Neural progenitor cell (in vitro differentiated cells): Measurements from ENCODE around the gene PTGDS.

Source experiments
- EZH2 ChIP-seq: fragments of 200-600 bp; sonication (generic); IDR thresholded peaks from 2 replicates; pipeline ENCODE4 v1.6.1; 2017; ENCODE audit warnings: antibody characterized with exemption, mild to moderate bottlenecking, moderate library complexity
- EZH2phosphoT487 ChIP-seq: fragments of 200-600 bp; sonication (generic); IDR thresholded peaks from 2 replicates; pipeline ENCODE4 v1.6.1; 2017; ENCODE audit warnings: antibody characterized with exemption
- TF ChIP-seq, protein P1 (sequence below): fragments of 200-600 bp; sonication (generic); IDR thresholded peaks from 2 replicates; pipeline ENCODE4 v1.5.1; 2017; ENCODE audit warnings: antibody characterized with exemption, mild to moderate bottlenecking

DNA sequence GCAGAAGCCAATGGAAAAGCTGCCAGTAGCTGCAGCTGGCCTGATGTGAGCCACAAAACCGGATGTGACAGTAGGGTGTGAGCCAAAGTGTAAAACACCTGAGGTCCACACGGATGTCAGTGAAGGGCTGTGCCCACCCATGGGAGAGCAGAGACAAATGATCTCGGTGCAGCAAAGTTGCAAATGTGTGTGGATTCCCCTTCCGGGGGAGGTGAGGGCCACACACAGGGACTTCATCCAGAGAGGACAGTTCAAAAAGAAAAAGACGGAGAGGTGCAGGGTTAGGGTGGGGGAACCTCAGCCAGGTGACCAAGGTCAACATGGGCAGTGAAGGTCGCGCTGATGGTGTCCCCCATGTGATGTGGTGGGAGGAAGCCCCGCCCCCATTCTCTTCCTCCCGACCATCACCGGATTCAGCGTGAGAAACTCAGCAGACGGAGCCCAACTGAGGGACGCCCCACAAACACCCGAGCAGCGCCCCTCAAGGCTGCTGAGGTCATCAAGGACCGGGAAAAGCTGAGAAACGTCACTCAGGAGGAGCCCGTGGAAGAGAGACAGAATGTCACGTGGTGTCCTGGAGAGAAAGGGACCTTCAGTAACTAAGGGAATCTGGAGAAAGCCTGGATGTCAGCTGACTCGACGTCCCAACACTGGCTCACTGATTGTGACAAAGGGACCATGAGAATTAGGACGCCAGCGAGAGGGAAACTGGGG is 11.4 kb upstream of the PTGDS start:
- TF ChIP-seq, protein P1, sequence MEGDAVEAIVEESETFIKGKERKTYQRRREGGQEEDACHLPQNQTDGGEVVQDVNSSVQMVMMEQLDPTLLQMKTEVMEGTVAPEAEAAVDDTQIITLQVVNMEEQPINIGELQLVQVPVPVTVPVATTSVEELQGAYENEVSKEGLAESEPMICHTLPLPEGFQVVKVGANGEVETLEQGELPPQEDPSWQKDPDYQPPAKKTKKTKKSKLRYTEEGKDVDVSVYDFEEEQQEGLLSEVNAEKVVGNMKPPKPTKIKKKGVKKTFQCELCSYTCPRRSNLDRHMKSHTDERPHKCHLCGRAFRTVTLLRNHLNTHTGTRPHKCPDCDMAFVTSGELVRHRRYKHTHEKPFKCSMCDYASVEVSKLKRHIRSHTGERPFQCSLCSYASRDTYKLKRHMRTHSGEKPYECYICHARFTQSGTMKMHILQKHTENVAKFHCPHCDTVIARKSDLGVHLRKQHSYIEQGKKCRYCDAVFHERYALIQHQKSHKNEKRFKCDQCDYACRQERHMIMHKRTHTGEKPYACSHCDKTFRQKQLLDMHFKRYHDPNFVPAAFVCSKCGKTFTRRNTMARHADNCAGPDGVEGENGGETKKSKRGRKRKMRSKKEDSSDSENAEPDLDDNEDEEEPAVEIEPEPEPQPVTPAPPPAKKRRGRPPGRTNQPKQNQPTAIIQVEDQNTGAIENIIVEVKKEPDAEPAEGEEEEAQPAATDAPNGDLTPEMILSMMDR = no peak
- TF ChIP-seq EZH2 (no peak), EZH2phosphoT487 (no peak)
